Middle frontal gyrus (tissue), 1 donor: Measurements from ENCODE around the gene CFAP65.
A peak's percentile ranks its signal among the peaks of the same experiment; 100 is the strongest.

Source experiments
- DNase-seq: peaks from one replicate; pipeline ENCODE4 v3.0.0-alpha.2; 2015; ENCODE audit warnings: low spot score; ENCODE audit errors: extremely low spot score

The CFAP65 gene, protein sequence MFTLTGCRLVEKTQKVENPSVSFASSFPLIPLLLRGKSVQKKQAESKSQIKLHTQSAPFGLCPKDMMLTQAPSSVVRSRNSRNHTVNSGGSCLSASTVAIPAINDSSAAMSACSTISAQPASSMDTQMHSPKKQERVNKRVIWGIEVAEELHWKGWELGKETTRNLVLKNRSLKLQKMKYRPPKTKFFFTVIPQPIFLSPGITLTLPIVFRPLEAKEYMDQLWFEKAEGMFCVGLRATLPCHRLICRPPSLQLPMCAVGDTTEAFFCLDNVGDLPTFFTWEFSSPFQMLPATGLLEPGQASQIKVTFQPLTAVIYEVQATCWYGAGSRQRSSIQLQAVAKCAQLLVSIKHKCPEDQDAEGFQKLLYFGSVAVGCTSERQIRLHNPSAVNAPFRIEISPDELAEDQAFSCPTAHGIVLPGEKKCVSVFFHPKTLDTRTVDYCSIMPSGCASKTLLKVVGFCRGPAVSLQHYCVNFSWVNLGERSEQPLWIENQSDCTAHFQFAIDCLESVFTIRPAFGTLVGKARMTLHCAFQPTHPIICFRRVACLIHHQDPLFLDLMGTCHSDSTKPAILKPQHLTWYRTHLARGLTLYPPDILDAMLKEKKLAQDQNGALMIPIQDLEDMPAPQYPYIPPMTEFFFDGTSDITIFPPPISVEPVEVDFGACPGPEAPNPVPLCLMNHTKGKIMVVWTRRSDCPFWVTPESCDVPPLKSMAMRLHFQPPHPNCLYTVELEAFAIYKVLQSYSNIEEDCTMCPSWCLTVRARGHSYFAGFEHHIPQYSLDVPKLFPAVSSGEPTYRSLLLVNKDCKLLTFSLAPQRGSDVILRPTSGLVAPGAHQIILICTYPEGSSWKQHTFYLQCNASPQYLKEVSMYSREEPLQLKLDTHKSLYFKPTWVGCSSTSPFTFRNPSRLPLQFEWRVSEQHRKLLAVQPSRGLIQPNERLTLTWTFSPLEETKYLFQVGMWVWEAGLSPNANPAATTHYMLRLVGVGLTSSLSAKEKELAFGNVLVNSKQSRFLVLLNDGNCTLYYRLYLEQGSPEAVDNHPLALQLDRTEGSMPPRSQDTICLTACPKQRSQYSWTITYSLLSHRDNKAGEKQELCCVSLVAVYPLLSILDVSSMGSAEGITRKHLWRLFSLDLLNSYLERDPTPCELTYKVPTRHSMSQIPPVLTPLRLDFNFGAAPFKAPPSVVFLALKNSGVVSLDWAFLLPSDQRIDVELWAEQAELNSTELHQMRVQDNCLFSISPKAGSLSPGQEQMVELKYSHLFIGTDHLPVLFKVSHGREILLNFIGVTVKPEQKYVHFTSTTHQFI (N-terminal part only)

DNA sequence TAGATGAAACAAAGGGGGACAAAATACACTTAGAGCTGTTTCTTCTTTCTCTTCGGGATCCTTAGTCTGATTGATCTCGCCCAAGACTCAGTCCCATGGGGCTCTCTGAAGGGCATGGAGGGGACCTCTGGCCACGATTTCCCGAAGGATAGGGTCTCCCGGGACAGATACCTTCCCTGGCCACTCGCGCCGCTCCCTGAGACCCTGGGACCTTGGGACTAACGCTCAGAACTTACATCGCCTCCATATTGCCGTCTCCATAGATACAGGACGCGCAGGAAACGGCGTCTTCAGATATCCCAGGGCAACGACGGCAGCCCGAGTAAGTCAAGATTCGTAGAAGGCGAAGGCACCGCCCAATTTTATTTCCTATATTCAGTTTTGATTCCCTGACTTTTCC, at the start of gene CFAP65:
CFAP65 (minus strand) TSS at position 265 of the 400 bp plus-strand sequence. CDS start 2,468 bp downstream, outside the sequence.
- peak; percentile 22 for DNase-seq

DNA sequence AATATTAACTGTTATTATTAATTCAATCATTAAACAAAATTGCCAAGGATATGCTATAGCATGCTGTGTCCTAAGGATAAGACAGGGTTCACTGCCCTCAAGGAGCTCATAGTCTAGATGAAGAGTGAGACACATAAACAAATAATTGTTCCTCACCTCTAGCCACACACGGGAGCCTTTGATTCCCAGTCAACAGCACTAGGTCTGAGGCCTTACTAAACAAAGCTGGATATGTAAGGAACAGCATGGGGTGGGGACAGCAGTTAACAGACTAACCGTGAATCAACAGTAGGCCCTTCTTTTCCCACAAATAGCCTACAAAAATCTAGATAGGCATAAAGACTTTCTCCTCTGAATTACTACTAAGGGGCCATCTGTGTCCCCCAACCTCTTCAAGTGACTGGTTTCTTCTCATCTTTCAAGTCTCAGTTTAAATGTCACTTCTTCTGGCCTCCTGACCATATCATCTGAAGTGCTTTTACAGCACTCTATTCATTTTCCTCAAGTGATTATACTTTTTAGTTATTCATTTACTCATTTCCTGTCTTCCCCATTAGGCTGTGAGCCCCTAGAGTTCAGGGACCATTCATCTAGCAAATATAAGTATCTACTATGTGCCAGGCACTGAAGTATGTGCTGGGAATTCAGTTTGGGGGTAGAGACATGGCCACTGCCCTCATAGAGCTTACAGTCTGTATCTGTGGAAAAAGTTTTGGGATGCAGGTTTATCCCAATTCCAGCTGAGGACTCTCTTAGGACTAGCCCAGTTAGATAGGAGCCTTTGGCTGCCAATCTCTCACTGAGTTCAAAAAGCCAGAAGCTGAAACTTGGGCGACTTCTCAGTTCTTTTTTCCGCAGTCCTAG, 49.4 kb upstream of the CFAP65 start:
- DNase-seq: no peak

DNA sequence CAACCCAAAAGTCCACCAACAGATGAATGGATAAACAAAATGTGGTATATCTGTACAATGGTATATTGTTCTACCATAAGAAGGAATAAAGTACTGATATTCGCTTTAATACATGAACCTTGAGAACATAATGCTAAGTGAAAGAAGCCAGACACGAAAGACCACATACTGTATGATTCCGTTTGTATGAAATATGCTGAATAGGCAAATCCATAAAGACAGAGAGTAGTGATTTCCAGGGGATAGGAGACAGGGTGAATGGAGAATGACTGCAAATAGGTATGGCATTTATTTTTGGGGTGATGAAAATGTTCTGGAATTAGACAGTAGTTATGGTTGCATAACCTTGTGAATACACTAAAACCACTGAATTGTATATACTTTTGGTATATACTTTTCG, 48.0 kb upstream of the CFAP65 start:
- no peak for DNase-seq

DNA sequence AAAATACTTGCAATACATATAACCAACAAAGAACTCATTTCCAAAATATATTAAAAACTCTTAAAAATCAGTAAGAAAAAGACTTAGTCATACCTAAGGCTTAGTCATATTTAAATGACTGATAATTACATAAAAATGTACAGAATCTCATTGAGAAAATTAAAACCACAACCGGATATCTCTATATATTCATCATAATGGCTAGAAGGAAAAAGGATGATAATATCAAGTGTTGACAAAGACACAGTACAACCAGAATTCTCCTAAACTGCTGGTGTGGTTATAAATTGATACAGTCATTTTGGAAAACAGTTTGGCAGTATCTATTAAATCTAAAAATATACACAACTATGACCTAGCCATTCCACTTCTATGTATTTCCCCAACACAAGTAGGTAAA, 46.5 kb upstream of the CFAP65 start:
- DNase-seq: no peak

DNA sequence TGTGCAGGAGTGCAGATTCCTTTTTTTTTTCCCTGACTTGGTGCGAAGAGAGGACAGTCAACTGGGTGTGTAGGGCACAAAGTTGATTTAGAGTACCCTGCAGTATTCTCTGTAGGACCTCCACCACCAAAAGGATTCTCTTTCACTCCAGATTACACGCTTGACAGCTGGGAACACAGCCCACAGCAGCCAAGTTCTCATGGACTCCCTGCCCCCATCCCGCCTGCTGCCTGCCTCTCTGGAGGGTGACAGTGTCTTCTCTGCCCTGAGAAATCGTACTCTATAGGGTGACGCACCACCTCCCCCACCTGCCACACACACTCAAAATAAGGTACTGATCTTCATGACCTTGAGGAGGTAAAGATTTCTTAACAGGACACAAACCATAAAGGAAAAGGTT, 46.0 kb upstream of the CFAP65 start:
- no peak for DNase-seq

DNA sequence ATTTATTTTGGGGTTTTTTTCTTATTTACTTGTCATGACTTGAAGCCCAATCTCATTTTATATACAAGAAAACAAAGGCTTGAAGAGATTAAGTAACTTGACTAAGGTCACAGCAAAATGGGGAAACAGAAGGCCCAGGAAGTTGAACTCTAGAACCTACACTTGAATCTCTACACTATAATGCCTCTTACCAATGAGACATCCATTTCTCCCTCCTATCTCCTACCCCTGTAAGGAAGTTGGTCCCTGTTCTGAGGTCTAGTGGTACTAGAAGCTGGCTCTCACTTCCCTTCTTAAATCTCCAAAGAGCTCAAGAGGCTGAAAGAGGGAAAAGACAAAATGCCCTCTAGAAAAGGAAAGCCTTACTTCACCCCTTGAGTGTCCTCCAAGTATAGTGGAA, 44.9 kb upstream of the CFAP65 start:
- no peak for DNase-seq

DNA sequence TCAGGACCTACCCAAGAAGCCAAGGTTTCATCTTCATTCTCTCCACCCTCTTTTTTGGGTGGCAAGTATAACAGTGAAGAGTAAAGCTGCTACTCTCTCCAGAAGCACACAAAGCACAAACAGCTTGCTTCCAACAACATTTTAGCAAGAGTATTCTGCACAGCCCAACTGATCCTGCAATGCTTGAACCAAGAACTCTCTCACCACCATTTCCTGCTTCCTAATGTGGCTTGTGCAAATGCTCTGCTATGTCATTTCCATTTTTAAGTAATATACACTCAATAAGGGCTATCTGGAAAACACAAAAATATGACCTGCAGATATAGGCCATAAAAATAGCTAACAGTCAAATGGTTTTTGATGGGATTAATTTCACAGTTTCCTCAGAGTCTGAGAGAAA, 43.5 kb upstream of the CFAP65 start:
- DNase-seq: no peak

DNA sequence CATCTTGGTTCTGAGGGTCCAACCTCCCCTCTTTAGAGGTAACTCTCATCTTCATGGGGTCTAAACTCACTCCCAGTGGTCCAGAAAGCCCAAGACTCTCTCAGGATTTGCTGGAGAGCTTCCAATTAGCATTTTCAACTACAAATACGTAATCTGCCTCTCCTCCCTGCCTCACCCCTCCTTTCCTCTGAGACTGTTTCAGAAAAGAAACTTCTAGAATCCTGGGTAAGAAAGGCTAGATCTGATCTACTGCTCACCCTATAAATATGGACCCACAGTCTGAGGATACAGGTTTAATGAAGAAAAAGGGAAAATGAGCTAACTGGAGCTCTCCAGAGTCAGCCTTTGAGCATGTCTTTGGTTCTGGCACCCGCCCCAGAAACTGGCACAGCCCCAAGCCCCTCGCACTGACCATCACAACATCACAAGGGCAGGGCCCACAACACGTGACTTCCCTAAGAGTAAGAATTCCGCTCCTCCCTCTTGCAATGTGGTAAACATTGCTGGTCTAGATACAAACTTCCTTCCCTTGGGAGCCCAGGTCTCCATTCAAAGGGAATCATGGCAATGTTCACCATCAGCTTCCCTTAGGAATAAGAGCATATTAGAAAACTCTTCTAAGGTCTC, 41.1 kb upstream of the CFAP65 start:
- no peak for DNase-seq

DNA sequence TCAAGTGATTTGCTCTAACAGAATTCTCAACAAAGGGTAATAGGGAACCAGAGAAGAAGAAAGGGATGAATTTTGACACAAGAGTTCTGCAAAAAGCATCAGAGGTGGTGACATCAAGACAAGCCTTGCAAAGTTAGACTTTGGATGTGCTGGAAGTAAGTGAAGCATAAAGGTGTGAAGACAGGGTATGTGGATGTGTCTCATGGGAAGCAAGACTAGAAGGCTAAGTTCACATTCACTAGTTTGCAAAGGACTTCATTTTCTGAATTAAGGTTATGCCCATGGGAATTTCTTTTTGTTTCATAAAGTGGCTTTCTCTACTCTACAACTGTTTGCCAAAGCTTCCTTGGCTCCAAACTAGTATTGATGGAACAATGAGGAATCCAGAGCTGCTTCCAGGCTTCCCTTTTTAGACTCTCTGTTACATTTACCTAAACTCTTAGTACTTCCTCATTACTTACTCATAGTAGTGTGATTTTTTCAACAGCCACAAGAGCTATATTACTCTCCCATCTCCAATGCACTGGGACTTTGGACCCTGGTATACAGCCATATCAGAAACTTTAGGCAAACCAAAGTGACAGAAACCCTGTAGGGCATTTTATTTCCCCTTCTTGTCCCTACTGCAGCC, 40.5 kb upstream of the CFAP65 start:
- DNase-seq: no peak

DNA sequence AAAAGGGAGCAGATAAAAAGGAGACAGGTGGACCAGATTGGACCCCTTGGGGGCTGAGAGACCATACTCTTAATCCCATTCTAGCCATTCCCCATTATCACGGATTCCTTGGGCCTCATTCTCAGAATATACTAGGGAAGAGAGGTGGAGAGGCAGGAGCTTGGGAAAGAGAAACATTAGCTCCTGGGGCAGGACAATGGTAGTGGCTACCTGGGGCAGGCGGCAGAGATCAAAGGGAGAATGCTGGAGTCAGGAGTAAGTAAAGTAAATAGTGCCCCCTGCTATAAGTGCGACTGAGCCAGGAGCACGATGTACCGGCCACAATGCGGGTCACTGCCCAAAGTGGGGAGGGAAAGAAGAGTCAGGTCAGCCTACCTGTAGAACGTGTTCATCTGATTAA, 39.8 kb upstream of the CFAP65 start:
- DNase-seq: no peak

DNA sequence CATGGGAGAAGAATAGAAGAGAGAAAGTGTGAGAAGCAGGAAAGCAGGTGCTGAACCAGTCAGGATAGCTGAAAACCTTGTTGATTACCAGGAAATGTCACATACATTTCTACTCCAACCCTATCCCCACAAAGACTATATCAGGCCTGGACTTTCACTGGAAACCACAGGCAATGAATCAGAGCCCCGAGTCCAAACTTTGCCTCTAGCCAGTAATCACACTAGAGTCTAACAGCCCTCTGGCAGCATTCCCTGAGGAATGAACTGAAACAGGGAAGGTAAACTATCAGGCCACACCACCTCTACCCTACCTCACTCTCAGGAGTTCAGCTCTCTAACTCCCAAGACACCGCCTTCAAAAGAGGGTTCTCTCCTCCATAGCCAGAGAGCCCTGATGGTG, 38.1 kb upstream of the CFAP65 start:
- no peak for DNase-seq

DNA sequence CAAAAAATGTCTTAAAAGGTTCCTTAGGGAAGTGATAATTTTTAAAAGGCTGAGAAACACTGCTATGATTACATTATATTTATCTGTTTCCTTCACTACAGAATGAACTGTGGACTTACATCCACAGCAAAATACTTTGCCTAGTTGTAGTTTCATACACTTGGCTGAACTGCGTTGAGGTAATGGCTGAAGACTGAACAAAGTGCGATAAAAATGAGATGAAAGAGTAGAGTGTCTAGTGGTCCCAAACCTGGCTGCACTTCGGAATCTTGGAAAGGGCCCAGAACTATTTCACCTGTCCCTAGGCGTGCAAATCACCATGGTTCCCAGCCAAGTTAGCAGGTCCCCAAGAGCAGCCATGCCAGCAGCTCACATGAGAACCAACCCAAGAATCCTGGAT, 37.6 kb upstream of the CFAP65 start:
- DNase-seq: no peak

DNA sequence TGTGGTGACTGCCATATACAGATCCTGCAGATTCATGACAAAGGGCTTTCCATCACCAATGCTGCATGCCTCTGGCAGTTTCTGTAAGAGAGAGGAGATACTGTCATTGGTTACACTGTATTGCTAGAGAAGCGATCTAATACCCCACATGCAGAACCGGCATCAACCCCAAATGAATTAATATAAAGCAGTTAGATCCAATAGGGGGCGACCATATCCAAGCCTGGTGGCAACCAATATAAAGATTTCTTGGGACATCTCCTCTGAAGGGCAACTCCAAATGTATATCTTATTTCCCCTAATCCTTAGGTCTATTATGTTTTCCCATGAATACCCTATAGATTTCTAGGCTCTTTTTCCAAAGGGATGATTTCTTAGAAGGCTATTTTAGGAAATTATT, 36.8 kb upstream of the CFAP65 start:
- DNase-seq: no peak

DNA sequence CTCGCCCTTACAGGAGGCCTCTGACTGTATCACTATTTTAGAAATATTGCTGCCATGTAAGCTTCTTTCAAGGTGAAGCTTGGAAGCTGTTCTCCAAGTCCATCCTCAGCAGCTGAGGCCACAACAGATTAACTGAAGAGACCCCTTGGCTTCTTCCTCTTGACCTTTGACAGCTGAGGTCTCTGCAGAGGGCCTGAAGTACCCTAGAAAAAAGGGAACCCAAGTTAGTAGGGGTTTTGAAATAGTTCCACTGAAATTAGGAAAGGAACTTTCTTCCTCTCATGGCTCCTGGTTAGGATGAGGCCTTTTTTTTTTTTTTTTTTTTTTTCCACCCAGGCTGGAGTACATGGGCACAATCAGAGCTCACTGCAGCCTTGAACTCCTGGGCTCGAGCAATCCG, 34.9 kb upstream of the CFAP65 start:
- no peak for DNase-seq

DNA sequence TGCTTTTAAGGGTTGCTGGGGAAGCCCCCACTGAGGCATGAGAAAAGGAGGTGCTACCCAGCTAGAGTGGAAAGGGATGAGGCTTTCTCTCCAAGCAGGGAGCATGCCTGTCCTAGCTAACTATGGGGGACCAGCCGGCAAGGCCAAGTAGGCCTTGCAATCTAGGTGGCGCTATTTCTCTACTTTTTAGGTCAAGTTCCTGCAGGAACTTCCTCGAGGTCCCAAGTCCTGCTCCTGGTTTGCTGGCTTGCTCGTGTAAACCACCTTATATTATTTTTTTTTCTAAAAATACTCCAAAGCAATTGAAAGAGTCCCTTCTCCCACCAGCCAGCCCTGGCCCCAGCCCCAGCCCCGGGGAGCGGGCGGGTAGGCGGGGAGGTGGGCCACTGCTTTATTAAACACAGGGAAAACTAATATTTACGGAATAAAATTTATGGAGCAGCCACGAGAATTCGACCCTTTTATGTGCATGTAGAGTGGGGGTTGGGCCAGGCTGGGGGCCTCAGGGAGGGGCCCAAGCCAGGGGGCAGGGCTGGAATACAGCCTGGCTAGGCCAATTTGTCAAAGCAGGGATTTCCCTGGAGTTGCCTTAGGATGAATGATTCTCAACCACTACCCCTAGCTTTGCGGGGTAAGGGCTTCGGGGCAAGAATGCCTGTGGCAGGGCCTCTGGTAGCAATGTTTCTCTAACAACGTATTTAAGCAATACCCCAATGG, 32.3 kb upstream of the CFAP65 start:
- DNase-seq: no peak

DNA sequence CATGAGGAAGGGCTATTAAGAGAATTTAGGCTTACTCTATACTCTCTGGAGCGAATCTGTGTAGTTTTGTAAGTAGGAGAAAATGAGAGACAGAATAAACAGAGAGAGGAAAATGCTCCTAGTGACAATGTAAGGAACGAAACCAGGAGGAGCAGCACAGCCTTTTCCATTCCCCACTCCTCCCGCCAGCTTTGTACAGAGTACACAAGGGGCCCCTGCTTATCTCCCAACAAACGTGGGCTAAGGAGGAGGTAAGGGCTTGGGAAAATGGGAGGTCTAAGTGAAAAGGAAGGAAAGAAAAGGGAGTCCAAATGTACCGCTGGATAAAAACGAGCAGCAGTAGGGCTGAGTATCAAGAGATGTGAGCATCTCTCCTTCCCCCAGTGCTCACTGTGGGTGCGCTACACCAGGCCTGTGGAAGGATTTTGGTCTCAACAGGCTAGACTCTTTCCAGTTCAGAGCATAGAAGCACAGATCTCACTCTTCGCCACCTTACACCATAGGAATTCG, 31.5 kb upstream of the CFAP65 start:
- no peak for DNase-seq

DNA sequence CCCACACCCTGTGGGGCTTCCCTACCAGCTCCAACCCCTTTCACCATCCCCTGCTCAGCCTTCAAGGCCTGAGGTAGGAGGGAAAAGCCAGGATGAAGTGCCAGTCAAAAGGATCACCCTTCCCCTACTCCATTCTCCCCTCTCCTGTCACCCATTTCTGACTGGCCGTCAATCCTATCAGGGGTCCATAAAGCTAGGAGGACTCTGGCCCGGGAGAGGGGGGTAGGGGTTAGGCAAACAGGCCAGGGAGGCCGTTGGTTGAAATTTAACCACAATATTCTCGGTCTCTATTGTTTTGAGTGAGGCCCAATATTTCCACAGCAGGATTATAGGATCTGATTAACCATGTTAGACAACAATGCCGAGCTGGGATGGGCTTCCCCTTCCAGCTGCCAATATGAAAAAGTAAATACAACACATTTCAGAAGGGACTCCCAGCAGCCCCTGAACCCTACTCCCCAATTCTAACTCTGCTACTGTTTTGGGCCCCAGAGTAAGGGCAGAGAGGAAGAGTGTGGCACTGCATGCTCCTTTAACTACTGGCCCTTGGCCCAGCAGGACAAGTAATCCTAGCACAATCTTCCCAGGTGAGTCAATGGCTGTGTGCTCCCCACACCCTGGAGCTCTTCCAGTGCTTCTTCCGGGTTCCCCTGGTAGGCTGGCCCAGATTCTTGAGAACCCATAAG, 30.0 kb upstream of the CFAP65 start:
- no peak for DNase-seq

DNA sequence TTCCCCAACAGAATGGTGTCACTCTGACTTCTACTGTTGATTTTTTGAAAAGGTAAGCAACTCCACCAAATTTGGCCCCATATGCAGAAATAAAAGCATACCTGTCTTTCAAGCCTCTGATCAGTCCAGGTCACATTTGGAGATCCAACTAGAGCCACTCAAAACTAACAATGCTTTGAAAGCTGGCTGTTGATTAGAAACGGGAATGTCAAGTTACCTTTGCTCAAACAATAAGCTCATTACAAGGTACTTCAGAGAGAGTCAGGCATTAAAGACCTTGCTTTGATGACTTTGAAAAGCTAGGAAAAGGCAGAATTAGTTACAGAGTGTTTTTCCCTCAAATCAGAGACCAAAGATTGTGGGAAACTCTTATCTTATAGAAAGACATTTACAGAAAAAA, 24.2 kb upstream of the CFAP65 start:
- no peak for DNase-seq
